Measurements from ENCODE around the gene RHOC. TPM values are rescaled to one million over a fixed set of nuclear protein-coding genes. Genes with fewer than 3 reads are reported as not detected.

Gene RHOC
- total RNA-seq, 5 donors from 2014 or later (not counting 1 experiment from before 2014, with no cell fraction given) = 6.0 to 33.2 (median 12.1) TPM

DNA sequence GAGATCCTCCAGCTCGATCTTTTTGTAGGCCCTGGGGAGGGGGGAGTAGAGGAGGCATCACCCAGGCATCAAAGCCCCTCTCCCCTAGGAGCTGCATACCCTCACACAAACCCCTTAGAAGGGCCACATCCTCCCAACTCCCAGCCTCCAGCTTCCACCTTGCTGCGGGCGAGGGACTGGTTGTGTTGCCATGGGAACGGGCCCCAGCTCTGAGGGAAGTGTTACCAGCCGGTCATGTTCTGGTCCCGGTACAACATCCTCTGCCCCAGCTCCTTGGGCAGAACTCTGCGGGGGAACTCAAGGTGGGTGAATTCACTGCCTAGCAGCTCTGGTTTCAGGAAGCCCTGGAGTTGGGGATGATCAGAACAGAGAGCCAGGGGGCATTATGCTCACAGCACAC is 4.1 kb upstream of the RHOC start:
- ChIA-PET POLR2A (no interaction called here), CTCF (interaction anchor here in 1 of 2 donors (1.1 kb wide), 1 partner anchor 9 kb away, joined by 4 read pairs; no protein-coding TSS in a partner anchor)
- no peak overlapping the region for H3K4me3 Mint-ChIP-seq
- Histone ChIP-seq H3K36me3 (ENCODE audit: control insufficient read depth in 2 of 2, extremely low read depth in 1 of 2, insufficient read depth in 1 of 2, low read length in 1 of 2) (no peaks in the 10 kb centered on the region), H3K27ac (ENCODE audit: low read length) (no peak overlapping the region), H3K27me3 (replicated peaks in 1 of 2; ENCODE audit: control insufficient read depth in 2 of 2, extremely low read depth in 1 of 2, insufficient read depth in 2 of 2, low read length in 1 of 2) (peaks cover 0 to 32% of the 10 kb centered on the region in 2 experiments), H3K4me1 (ENCODE audit: control insufficient read depth in 1 of 2, extremely low read depth in 1 of 2, insufficient read depth in 2 of 2, low read length in 2 of 2) (peaks cover 4 to 31% of the 10 kb centered on the region in 2 experiments), H3K9me3 (no peaks in the 10 kb centered on the region), H3K4me3 (ENCODE audit: control insufficient read depth in 1 of 2, extremely low read depth in 1 of 2, low read length in 1 of 2) (no peak overlapping the region)
- DNase-seq (no peak), ATAC-seq (replicated peaks in 1 of 4) (no peak)
- WGBS (ENCODE audit: insufficient coverage) = 71% methylated on average over 6 of the region's 7 CpGs
- no peaks in the 10 kb centered on the region for H3K9me3 Mint-ChIP-seq
- no peaks in the 10 kb centered on the region for H3K36me3 Mint-ChIP-seq
- H3K27me3 Mint-ChIP-seq = peaks cover 3 to 4% of the 10 kb centered on the region in 2 donors
- H3K4me1 Mint-ChIP-seq = peaks cover 20 to 31% (median 25%) of the 10 kb centered on the region in 3 donors
- no peak overlapping the region for H3K27ac Mint-ChIP-seq

- 88% methylated on average over 1 of the region's 3 CpGs for WGBS (ENCODE audit: insufficient coverage)
- no peak overlapping the region for H3K27ac ChIP-seq (ENCODE audit: low read length)
- H3K4me3 ChIP-seq (ENCODE audit: control insufficient read depth in 1 of 2, extremely low read depth in 1 of 2, low read length in 1 of 2) = no peak overlapping the region
- H3K27me3 Mint-ChIP-seq = peaks cover 3 to 4% of the 10 kb centered on the region in 2 donors
- H3K27ac Mint-ChIP-seq = no peak overlapping the region
- ATAC-seq (replicated peaks in 1 of 4) (no peak), DNase-seq (no peak)
- no peak overlapping the region for H3K4me3 Mint-ChIP-seq
- ChIA-PET CTCF (interaction anchor here in 1 of 2 donors (1.1 kb wide), 1 partner anchor 9 kb away, joined by 4 read pairs; no protein-coding TSS in a partner anchor), POLR2A (no interaction called here)
- H3K27me3 ChIP-seq (replicated peaks in 1 of 2; ENCODE audit: control insufficient read depth in 2 of 2, extremely low read depth in 1 of 2, insufficient read depth in 2 of 2, low read length in 1 of 2) = peaks cover 0 to 32% of the 10 kb centered on the region in 2 experiments
- no peaks in the 10 kb centered on the region for H3K9me3 ChIP-seq
- H3K36me3 ChIP-seq (ENCODE audit: control insufficient read depth in 2 of 2, extremely low read depth in 1 of 2, insufficient read depth in 1 of 2, low read length in 1 of 2) = no peaks in the 10 kb centered on the region
- H3K4me1 ChIP-seq (ENCODE audit: control insufficient read depth in 1 of 2, extremely low read depth in 1 of 2, insufficient read depth in 2 of 2, low read length in 2 of 2) = peaks cover 2 to 31% of the 10 kb centered on the region in 2 experiments
- no peaks in the 10 kb centered on the region for H3K36me3 Mint-ChIP-seq
- no peaks in the 10 kb centered on the region for H3K9me3 Mint-ChIP-seq
- peaks cover 20 to 31% (median 26%) of the 10 kb centered on the region in 3 donors for H3K4me1 Mint-ChIP-seq
Observed at GRCh38 chr1:112710586-112710985, 3.7 kb upstream of the RHOC start.

- Histone ChIP-seq H3K4me3 (ENCODE audit: control insufficient read depth in 1 of 2, extremely low read depth in 1 of 2, low read length in 1 of 2) (no peak overlapping the region), H3K4me1 (ENCODE audit: control insufficient read depth in 1 of 2, extremely low read depth in 1 of 2, insufficient read depth in 2 of 2, low read length in 2 of 2) (peaks cover 5 to 33% of the 10 kb centered on the region in 2 experiments), H3K27ac (ENCODE audit: low read length) (no peak overlapping the region), H3K36me3 (ENCODE audit: control insufficient read depth in 2 of 2, extremely low read depth in 1 of 2, insufficient read depth in 1 of 2, low read length in 1 of 2) (no peaks in the 10 kb centered on the region), H3K9me3 (no peaks in the 10 kb centered on the region), H3K27me3 (replicated peaks in 1 of 2; ENCODE audit: control insufficient read depth in 2 of 2, extremely low read depth in 1 of 2, insufficient read depth in 2 of 2, low read length in 1 of 2) (peaks cover 0 to 32% of the 10 kb centered on the region in 2 experiments)
- Mint-ChIP-seq H3K4me3 (no peak overlapping the region), H3K9me3 (no peaks in the 10 kb centered on the region), H3K4me1 (peaks cover 23 to 33% (median 28%) of the 10 kb centered on the region in 3 donors), H3K27ac (no peak overlapping the region), H3K36me3 (no peaks in the 10 kb centered on the region), H3K27me3 (peaks cover 3 to 4% of the 10 kb centered on the region in 2 donors)
- ATAC-seq (replicated peaks in 1 of 4) = no peak
- DNase-seq = no peak
- ChIA-PET POLR2A (no interaction called here), CTCF (interaction anchor here (1.1 to 1.2 kb wide), 2 partner anchors 9 to 10 kb away, joined by 3 to 4 read pairs; a partner anchor contains a TSS)
- WGBS (ENCODE audit: insufficient coverage) = 82% methylated on average over 6 of the region's 7 CpGs
Observed at GRCh38 chr1:112710159-112710558, 3.2 kb upstream of the RHOC start.

DNA sequence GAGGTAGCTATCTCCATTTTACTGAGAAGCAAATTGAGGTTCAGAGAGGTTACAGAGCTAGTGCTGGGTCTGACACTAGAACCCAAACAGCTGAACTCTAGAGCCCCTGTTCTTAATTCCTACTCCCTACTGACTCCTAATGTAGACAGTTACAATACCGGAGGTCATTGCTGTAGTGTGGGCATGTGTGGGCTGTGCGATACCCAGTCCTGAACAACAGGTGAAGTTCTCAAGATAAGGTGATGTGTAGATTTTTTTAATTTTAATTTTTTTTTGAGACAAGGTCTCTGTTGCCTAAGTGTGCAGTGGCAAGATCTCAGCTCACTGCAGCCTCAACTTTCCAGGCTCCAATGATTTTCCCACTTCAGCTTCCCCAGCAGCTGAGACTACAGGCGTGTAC is 1.6 kb upstream of the RHOC start:
- H3K36me3 ChIP-seq (ENCODE audit: control insufficient read depth in 2 of 2, extremely low read depth in 1 of 2, insufficient read depth in 1 of 2, low read length in 1 of 2) = no peaks in the 10 kb centered on the region
- H3K4me1 ChIP-seq (ENCODE audit: control insufficient read depth in 1 of 2, extremely low read depth in 1 of 2, insufficient read depth in 2 of 2, low read length in 2 of 2) = peaks cover 11 to 39% of the 10 kb centered on the region in 2 experiments
- H3K27ac Mint-ChIP-seq = no peak overlapping the region
- H3K9me3 ChIP-seq = no peaks in the 10 kb centered on the region
- no peaks in the 10 kb centered on the region for H3K9me3 Mint-ChIP-seq
- H3K4me3 Mint-ChIP-seq = peak overlapping the region; percentile 70 to 87 (median 84)
- no CpG with 5 or more reads among the region's 3 CpGs for WGBS (ENCODE audit: insufficient coverage)
- DNase-seq (no peak), ATAC-seq (replicated peaks in 1 of 4) (no peak)
- peaks cover 0 to 19% of the 10 kb centered on the region in 2 experiments for H3K27me3 ChIP-seq (replicated peaks in 1 of 2; ENCODE audit: control insufficient read depth in 2 of 2, extremely low read depth in 1 of 2, insufficient read depth in 2 of 2, low read length in 1 of 2)
- peaks cover 27 to 36% (median 28%) of the 10 kb centered on the region in 3 donors for H3K4me1 Mint-ChIP-seq
- CTCF ChIA-PET = interaction anchor here (0.6 to 1.9 kb wide), 10 partner anchors 8 to 1226 kb away, joined by 3 to 7 read pairs (median 3); partner anchors contain the start of genes LRIG2 (in 1 of the 2) and MOV10 (in 1 of the 2)
- H3K27ac ChIP-seq (ENCODE audit: low read length) = no peak overlapping the region
- H3K27me3 Mint-ChIP-seq = no peaks in the 10 kb centered on the region
- H3K4me3 ChIP-seq (ENCODE audit: control insufficient read depth in 1 of 2, extremely low read depth in 1 of 2, low read length in 1 of 2) = no peak overlapping the region
- POLR2A ChIA-PET = no interaction called here
- no peaks in the 10 kb centered on the region for H3K36me3 Mint-ChIP-seq

GRCh38 chr1:112708002-112708448 is 1.1 kb upstream of the RHOC start:
- Histone ChIP-seq H3K36me3 (ENCODE audit: control insufficient read depth in 2 of 2, extremely low read depth in 1 of 2, insufficient read depth in 1 of 2, low read length in 1 of 2) (no peaks in the 10 kb centered on the region), H3K27ac (ENCODE audit: low read length) (no peak overlapping the region), H3K4me3 (ENCODE audit: control insufficient read depth in 1 of 2, extremely low read depth in 1 of 2, low read length in 1 of 2) (no peak overlapping the region), H3K9me3 (no peaks in the 10 kb centered on the region), H3K4me1 (ENCODE audit: control insufficient read depth in 1 of 2, extremely low read depth in 1 of 2, insufficient read depth in 2 of 2, low read length in 2 of 2) (peaks cover 11 to 40% of the 10 kb centered on the region in 2 experiments), H3K27me3 (replicated peaks in 1 of 2; ENCODE audit: control insufficient read depth in 2 of 2, extremely low read depth in 1 of 2, insufficient read depth in 2 of 2, low read length in 1 of 2) (peaks cover 0 to 16% of the 10 kb centered on the region in 2 experiments)
- WGBS (ENCODE audit: insufficient coverage) = 78% methylated on average over 4 of the region's 6 CpGs
- Mint-ChIP-seq H3K27me3 (no peaks in the 10 kb centered on the region), H3K9me3 (no peaks in the 10 kb centered on the region), H3K4me1 (peaks cover 27 to 39% (median 28%) of the 10 kb centered on the region in 3 donors), H3K36me3 (no peaks in the 10 kb centered on the region), H3K4me3 (peak overlapping the region; percentile 70 to 87 (median 84)), H3K27ac (peak overlapping the region in 1 of 2 donors; percentile 21)
- POLR2A ChIA-PET = no interaction called here
- no peak for DNase-seq
- CTCF ChIA-PET = interaction anchor here (0.6 to 1.9 kb wide), 12 partner anchors 8 to 365 kb away, joined by 3 to 7 read pairs (median 3); partner anchors contain the start of genes LRIG2 (in 1 of the 2), MOV10 (in 1 of the 2) and ST7L (in 1 of the 2)
- no peak for ATAC-seq (replicated peaks in 1 of 4)

GRCh38 chr1:112707221-112708001 is 484 bp upstream of the RHOC start:
- ATAC-seq (replicated peaks in 1 of 4) (peak; percentile 64 to 68 (median 66)), DNase-seq (peak in 25 of 35 experiments; percentile 25 to 75 (median 38))
- H3K36me3 ChIP-seq (ENCODE audit: control insufficient read depth in 2 of 2, extremely low read depth in 1 of 2, insufficient read depth in 1 of 2, low read length in 1 of 2) = no peaks in the 10 kb centered on the region
- Mint-ChIP-seq H3K4me1 (peaks cover 31 to 44% (median 32%) of the 10 kb centered on the region in 3 donors), H3K27me3 (no peaks in the 10 kb centered on the region), H3K36me3 (no peaks in the 10 kb centered on the region), H3K4me3 (peak overlapping the region; percentile 70 to 87 (median 84)), H3K9me3 (no peaks in the 10 kb centered on the region), H3K27ac (peak overlapping the region in 1 of 2 donors; percentile 42)
- ChIA-PET POLR2A (no interaction called here), CTCF (interaction anchor here (0.6 to 1.9 kb wide), 11 partner anchors 9 to 365 kb away, joined by 3 to 7 read pairs (median 3); partner anchors contain the start of genes LRIG2 (in 1 of the 2), MOV10 (in 1 of the 2) and ST7L (in 1 of the 2))
- no peak overlapping the region for H3K27ac ChIP-seq (ENCODE audit: low read length)
- peaks cover 11 to 42% of the 10 kb centered on the region in 2 experiments for H3K4me1 ChIP-seq (ENCODE audit: control insufficient read depth in 1 of 2, extremely low read depth in 1 of 2, insufficient read depth in 2 of 2, low read length in 2 of 2)
- 12% methylated on average over 15 of the region's 42 CpGs for WGBS (ENCODE audit: insufficient coverage)
- peaks cover 0 to 13% of the 10 kb centered on the region in 2 experiments for H3K27me3 ChIP-seq (replicated peaks in 1 of 2; ENCODE audit: control insufficient read depth in 2 of 2, extremely low read depth in 1 of 2, insufficient read depth in 2 of 2, low read length in 1 of 2)
- H3K9me3 ChIP-seq = no peaks in the 10 kb centered on the region
- H3K4me3 ChIP-seq (ENCODE audit: control insufficient read depth in 1 of 2, extremely low read depth in 1 of 2, low read length in 1 of 2) = peak overlapping the region; percentile 57 to 58

Data from T-cell (primary cell).